ENCODE data around the gene ZMYM2. TPM values are rescaled to one million over a fixed set of nuclear protein-coding genes. Genes with fewer than 3 reads are reported as not detected.

The ZMYM2 gene
- total RNA-seq: 17.9 and 20.1 TPM in 2 replicates

GRCh38 chr13:19958155-19959111 lies at the start of gene ZMYM2:
ZMYM2 (plus strand) TSS chr13:19958727; CDS start chr13:19993073, 34,346 bp downstream.

Other genes starting within 250 kb of the ZMYM2 start
- gene PSPC1, start 175.8 kb upstream of the ZMYM2 start, total RNA-seq: 44.3 and 46.8 TPM in 2 replicates
- gene ZMYM5, start 95.1 kb upstream of the ZMYM2 start, total RNA-seq: 6.0 and 7.2 TPM in 2 replicates
- 0.05 TPM in 1 of 2 replicates, not detected in the other for gene GJA3, start 202.3 kb downstream of the ZMYM2 start, total RNA-seq
- gene GJB2, start 234.2 kb downstream of the ZMYM2 start, total RNA-seq: not detected in 2 replicates